Neuronal stem cell (in vitro differentiated cells): ENCODE data around the gene LTBP1. TPM values are rescaled to one million over a fixed set of nuclear protein-coding genes. Genes with fewer than 3 reads are reported as not detected.

ENCODE experiments used
- small RNA-seq: library from polyadenylated mRNA; stranded (forward); fragments of <200 nt; extraction: miRNeasy Mini kit (QIAGEN cat#:217004); gene quantifications from one replicate; pipeline ENCODE3, GENCODE V24; 2013; ENCODE audit not compliant: insufficient read depth

Gene LTBP1

Small RNA genes lying within 50 kb of the gene (small RNA-seq; reads per million reads assigned to genes)
- gene RF00019 (not detected), gene RNA5SP91 (not detected), gene RNA5SP92 (not detected)
